ENCODE data around the gene CPA5.

CPA5 gene

GRCh38 chr7:130397051-130397757, 52.6 kb downstream of the CPA5 start:
- no peak overlapping the region for H3K4me3 ChIP-seq (replicated peaks; ENCODE audit: low read depth, low read length)

DNA sequence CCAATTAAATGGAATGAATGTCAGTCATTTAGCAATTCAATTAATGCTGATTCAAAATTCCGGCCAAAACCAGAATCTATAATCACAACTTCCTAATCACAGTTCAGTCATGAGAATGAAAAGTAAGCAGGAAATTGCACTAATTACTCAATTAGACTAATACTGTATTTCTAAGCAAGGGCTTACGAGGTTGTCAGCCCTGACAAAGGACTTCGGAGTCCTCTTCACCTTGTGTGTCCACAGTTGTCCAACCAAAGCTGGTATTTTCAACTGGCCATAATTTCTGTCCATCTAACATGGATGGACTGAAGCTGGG, 53.1 kb downstream of the CPA5 start:
- H3K4me3 ChIP-seq (replicated peaks; ENCODE audit: low read depth, low read length), result no peak overlapping the region
- TF ChIP-seq, protein P1, sequence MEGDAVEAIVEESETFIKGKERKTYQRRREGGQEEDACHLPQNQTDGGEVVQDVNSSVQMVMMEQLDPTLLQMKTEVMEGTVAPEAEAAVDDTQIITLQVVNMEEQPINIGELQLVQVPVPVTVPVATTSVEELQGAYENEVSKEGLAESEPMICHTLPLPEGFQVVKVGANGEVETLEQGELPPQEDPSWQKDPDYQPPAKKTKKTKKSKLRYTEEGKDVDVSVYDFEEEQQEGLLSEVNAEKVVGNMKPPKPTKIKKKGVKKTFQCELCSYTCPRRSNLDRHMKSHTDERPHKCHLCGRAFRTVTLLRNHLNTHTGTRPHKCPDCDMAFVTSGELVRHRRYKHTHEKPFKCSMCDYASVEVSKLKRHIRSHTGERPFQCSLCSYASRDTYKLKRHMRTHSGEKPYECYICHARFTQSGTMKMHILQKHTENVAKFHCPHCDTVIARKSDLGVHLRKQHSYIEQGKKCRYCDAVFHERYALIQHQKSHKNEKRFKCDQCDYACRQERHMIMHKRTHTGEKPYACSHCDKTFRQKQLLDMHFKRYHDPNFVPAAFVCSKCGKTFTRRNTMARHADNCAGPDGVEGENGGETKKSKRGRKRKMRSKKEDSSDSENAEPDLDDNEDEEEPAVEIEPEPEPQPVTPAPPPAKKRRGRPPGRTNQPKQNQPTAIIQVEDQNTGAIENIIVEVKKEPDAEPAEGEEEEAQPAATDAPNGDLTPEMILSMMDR (IDR thresholded peaks at IDR 0.05; ENCODE audit: low read length, missing control alignments), result no peak
- no peak for DNase-seq (ENCODE audit: low read depth)

More at GRCh38 chr7:130397051-130397757, 52.6 kb downstream of the CPA5 start:
- DNase-seq (ENCODE audit: low read depth), result no peak
- TF ChIP-seq, protein P1 (IDR thresholded peaks at IDR 0.05; ENCODE audit: low read length, missing control alignments), result no peak

- no peak for DNase-seq (ENCODE audit: low read depth)
- TF ChIP-seq, protein P1 (IDR thresholded peaks at IDR 0.05; ENCODE audit: low read length, missing control alignments), result no peak
- H3K4me3 ChIP-seq (replicated peaks; ENCODE audit: low read depth, low read length), result no peak overlapping the region
Measured at GRCh38 chr7:130398526-130399090, 54.0 kb downstream of the CPA5 start.

- TF ChIP-seq, protein P1 (IDR thresholded peaks at IDR 0.05; ENCODE audit: low read length, missing control alignments), result no peak
- peak; percentile 44 for DNase-seq (ENCODE audit: low read depth)
- no peak overlapping the region for H3K4me3 ChIP-seq (replicated peaks; ENCODE audit: low read depth, low read length)
Measured at GRCh38 chr7:130400120-130400572, 55.5 kb downstream of the CPA5 start.

- H3K4me3 ChIP-seq (replicated peaks; ENCODE audit: low read depth, low read length), result no peak overlapping the region
- TF ChIP-seq, protein P1 (IDR thresholded peaks at IDR 0.05; ENCODE audit: low read length, missing control alignments), result no peak
- no peak for DNase-seq (ENCODE audit: low read depth)
Measured at GRCh38 chr7:130401101-130401500, 56.5 kb downstream of the CPA5 start.

GRCh38 chr7:130401578-130401977, 57.0 kb downstream of the CPA5 start:
- DNase-seq (ENCODE audit: low read depth), result no peak
- no peak overlapping the region for H3K4me3 ChIP-seq (replicated peaks; ENCODE audit: low read depth, low read length)
- TF ChIP-seq, protein P1 (IDR thresholded peaks at IDR 0.05; ENCODE audit: low read length, missing control alignments), result no peak

- TF ChIP-seq, protein P1 (IDR thresholded peaks at IDR 0.05; ENCODE audit: low read length, missing control alignments), result no peak
- H3K4me3 ChIP-seq (replicated peaks; ENCODE audit: low read depth, low read length), result no peak overlapping the region
- DNase-seq (ENCODE audit: low read depth), result no peak
Measured at GRCh38 chr7:130405003-130405402, 60.4 kb downstream of the CPA5 start.
